RPMI8226 (cell line): ENCODE data around the gene NCL.
A peak's percentile ranks its signal among the peaks of the same experiment; 100 is the strongest.

Experiments
- DNase-seq: peaks from one replicate; pipeline ENCODE4 v3.0.0-alpha.2; 2015

NCL gene

GRCh38 chr2:231463698-231464575, at the start of gene NCL:
NCL (minus strand) TSS chr2:231464484; CDS start chr2:231464353, 131 bp downstream.
- DNase-seq, result peak; percentile 87

GRCh38 chr2:231513746-231514224, 49.5 kb upstream of the NCL start:
- no peak for DNase-seq

GRCh38 chr2:231512222-231512621, 47.9 kb upstream of the NCL start:
- DNase-seq, result no peak

DNA sequence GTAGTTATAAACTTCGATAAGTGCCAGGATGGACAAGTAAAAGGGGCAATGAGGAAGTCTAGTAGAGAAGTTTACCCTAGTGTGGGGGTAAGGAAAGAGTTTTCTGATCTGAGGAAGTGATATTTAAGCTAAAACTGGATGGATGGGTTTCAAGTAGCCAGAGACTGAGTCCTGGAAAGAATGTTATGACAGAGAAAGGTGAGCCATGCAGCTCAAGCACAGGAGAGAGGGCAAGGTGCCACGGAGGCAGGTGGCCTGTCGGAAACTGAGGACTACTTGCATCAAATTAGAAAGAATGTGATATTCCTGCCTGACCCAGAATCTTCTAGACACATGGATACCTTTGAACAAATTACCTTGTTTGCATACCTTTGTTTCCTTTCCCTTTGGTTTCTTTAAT, 39.5 kb upstream of the NCL start:
- no peak for DNase-seq

DNA sequence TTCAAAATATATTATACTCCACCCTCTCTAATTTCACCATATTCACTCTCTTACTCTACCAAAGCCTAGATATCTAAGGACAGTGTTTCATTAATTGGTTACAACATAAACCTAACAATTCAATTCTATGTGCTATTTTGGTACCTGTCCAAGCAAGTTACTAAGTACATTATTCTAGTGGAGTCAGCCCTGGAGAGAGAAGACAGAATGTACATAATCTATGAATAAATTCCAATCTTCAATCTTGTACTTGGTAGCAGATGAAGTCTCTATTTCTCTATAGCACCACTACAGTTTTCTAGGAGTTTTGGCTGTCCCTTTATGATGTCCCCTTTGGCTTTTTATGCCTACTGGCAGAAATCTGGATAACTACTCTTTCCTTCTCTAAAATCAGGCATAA, 38.3 kb upstream of the NCL start:
- no peak for DNase-seq

DNA sequence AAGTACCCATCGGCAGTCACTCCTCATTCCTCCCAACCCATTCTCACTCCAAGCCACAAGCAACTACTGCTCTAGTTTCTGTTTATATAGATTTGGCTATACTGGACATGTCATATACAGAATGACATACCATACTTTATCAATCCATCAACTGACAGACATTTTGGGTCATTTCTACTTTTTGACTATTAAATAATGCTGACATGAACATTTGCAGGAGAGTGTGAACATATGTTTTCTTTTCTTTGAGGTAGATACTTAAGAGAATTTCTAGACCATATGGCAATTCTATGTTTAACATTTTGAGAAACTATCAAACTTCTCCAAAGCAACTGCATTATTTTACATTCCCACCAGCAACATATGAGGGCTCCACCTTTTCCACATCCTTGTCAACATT, 33.4 kb upstream of the NCL start:
- DNase-seq, result no peak

DNA sequence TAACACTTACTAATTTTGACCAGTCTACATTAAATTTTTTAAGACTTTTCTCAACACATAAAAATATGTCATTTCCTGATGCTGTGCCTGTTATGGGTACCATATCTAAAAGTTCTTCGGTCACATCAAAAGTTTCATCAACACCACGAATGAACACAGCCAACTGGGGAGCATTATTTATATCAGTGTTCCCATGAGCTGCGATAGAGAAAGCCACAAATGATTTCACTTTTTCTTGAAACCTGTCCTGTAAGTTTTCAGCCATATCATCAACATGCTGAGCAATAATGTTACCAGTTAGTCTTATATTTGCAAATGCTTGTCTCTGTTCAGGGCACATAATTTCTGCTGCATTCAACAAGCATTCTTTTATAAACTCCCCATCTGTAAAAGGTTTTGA, 30.4 kb upstream of the NCL start:
- DNase-seq, result no peak

GRCh38 chr2:231490801-231491200, 26.5 kb upstream of the NCL start:
- DNase-seq, result no peak

GRCh38 chr2:231489990-231490389, 25.7 kb upstream of the NCL start:
- DNase-seq, result no peak

- no peak for DNase-seq
Observed at GRCh38 chr2:231488331-231488730, 24.0 kb upstream of the NCL start.

DNA sequence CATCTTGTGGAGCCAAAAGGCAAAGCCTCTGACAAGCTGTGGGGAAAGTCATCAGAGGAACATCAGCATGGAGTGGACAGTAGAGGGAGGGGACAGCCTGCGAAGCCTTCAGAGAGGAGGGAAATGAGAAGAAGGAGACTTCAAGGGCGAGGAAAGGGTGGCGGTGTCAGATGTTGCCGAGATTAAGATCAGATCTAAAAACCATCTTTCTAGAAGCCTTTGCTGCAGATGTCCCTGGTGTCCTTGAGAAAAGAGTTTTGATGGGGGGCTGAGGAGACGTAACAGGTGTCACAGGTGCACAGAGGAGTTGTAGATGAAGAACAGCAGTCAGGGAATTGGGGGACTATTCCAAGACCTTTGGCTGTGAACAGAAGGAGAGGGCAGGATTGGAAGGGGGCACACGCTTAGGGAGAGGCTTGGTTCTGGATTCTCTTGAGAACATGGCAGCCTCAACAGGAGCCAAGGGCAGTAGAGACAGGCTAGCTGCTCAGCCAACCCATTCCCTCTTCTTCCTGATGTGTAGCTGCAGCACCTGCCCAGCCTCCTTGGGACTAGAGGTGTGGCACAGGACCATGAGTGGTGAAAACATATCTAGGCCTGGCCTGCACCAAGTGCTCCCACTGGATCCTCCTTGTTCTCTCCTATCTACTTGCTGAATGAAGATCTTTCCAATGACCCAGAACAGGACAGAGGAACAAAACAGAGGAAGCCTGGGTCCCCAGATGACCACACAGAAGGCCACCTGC, 22.7 kb upstream of the NCL start:
- DNase-seq, result no peak

DNA sequence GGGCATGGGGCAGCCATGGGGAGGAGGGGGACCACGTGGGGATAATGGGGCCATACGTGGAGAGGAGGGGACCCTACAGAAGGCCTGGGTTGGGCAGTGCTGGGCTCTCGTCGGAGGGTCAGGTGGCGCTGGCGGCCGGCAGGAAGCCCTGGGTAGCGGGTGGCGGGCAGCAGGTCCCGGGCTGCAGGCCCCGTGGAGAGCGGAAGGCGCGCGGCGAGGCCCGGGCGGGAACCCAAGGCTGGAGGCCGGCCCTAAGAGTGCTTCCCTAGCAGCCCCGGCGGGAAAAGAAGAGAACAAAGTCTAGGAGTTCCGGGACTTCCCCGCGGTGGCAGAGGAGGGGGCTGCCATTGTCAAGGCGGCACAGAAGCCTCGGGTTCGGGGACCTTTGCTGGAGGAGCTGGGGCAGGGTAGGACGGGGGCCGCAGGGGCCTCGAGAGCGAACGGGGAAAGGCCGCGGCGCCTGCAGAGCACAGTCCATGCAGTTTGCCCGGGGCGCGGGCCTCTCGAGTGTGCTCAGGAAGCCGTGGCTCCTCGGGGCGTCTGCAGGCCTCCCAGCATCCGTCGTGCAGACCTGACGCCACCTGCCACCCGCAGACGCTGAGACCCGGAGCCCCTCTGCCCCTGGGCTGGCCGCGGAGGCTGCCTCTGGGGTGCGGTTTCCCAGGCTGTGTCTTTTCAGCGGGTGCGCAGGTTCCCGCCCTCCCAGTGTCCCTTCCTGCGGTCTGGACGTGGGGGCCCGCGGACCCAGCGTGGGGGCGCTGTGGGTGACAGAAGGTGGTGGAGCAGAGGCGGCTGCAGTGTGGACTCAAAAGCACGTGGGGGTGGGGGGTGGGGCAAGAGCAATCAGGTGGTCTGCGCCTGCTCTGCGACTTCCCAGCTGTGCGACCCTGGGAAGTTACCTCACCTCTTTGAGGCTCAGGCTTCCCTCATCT, 19.4 kb upstream of the NCL start:
- DNase-seq, result peak; percentile 53

DNA sequence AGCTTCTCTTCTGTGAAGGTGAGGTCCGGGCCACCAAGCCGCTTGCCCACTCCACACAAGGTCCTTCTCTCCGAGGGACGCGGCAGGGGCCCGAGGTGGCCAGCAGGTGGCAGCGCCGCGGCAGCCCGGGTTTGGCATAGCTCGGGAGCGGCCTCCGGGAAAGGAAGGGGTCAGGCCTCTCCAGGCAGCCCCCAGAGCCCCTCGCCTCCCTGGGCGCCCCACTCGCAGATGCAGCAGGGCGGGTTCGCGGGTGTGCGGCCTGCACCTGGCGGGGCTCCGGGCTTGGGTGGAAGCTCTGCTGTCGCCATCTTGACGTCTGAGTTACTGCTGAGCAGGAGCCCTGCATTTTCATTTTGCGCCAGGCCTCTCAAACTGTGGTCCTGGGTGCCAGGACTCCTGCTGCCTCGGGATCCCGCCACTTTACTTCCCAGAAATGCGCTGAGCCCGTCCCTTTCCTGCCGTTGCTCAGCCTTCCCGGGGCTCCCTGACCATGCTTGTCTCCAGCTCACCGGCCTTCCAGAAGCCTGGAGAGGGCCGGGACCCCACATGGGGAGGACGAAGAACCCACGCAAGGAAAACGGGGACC, 18.6 kb upstream of the NCL start:
- peak; percentile 78 for DNase-seq

- DNase-seq, result no peak
Observed at GRCh38 chr2:231480781-231481180, 16.5 kb upstream of the NCL start.

DNA sequence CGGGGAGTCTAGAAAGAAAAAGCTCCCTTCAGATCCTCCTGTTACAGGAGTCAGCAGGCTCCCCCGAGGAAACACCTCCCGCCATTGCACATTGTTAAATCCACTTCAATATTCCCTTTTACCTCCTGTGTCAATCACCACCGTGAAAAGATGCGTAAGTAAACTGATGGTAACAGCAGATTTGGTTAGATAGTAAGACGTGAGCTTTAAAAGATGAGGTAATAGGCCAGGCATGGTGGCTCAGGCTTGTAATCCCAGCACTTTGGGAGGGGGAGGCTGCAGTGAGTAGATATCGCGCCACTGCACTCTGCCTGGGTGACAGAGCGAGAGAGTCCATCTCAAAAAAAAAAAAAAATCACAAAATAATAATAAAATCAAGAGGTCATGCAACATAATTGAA, 15.2 kb upstream of the NCL start:
- DNase-seq, result no peak

- DNase-seq, result no peak
Observed at GRCh38 chr2:231476920-231477319, 12.6 kb upstream of the NCL start.

- no peak for DNase-seq
Observed at GRCh38 chr2:231475965-231476364, 11.7 kb upstream of the NCL start.

DNA sequence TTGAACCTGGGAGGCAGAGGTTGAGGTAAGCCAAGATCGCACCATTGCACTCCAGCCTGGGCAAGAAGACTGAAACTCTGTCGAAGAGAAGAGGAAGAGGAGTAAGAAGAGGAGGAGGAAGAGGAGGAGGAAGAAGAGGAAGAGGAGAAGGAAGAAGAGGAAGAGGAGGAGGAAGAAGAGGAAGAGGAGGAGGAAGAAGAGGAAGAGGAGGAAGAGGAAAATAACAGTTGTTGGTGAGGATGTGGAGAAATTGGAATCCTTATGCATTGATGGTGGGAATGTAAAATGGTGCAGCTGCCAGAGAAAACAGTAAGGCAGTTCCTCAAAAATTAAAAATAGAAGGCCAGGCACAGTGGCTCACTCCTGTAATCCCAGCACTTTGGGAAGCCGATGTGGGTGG, 8.5 kb upstream of the NCL start:
- no peak for DNase-seq

- no peak for DNase-seq
Observed at GRCh38 chr2:231470246-231470900, 6.1 kb upstream of the NCL start.

DNA sequence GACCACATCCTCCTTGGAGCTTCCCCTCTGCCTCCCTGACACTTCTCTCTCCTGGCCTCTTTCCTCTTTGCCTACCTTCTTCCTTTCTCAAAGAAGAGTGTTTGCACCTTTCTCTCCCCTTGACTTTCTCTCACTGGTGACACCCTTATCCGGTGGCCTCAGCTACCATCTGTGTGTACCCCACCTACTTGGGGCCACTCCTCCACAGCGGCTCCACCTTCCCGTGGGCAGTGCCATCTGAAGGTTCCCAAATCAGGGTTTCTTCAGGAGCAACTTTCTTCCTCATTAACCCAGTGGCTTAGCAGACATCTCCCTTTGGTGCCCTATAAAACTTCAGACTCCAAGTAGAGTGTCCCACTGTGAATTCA, 5.3 kb upstream of the NCL start:
- DNase-seq, result no peak

- no peak for DNase-seq
Observed at GRCh38 chr2:231467613-231468530, 3.6 kb upstream of the NCL start.
